C4-2B (cell line): Measurements from ENCODE around the gene KRTAP12-1.

Experiments used
- CTCF ChIP-seq: fragments of 450-650 bp; conservative IDR thresholded peaks from 2 replicates; pipeline ENCODE4 v1.5.1; 2017; ENCODE audit warnings: mild to moderate bottlenecking
- ZFX ChIP-seq: fragments of 450-650 bp; IDR thresholded peaks from 2 replicates; pipeline ENCODE4 v1.6.1; 2017

DNA sequence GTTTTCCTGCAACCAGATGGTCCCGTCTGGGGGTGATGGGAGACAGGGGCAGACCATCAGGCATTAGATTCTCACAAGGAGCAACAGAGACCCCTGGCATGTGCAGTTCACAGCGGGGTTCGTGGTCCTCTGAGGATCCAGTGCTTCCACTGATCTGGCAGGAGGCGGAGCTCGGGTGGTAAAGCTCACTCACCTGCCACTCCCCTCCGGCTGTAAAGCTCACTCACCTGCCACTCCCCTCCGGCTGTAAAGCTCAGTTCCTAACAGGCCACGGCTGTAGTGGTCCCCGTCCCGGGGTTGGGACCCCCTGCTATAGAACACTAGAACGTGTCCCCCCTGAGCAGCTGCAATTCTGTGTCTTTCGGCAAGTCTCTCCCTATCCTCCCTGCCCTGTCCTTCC, 19.6 kb upstream of the KRTAP12-1 start:
- TF ChIP-seq CTCF, result no peak
- no peak for TF ChIP-seq ZFX
